ENCODE data around the gene SPINT3.

GRCh38 chr20:45555198-45555597 lies 39.8 kb upstream of the SPINT3 start:
- TF ChIP-seq MAX (IDR thresholded peaks at IDR 0.05) (no peak), EP300 (IDR thresholded peaks at IDR 0.05; ENCODE audit: borderline replicate concordance) (no peak), REST (IDR thresholded peaks at IDR 0.05; ENCODE audit: low read depth) (no peak), FOXM1 (IDR thresholded peaks at IDR 0.05; ENCODE audit: borderline replicate concordance, low read depth) (no peak)

Measured in Ishikawa (cell line).